Stimulated activated CD8-positive, alpha-beta memory T cell treated with anti-CD3 and anti-CD28 coated beads, Interleukin-4, amount 100 ng/mL, for 1 hour (primary cell): ENCODE data around the gene EXOC3L4.
"Not testable (repeated sequence)": the region's sequence is repeated elsewhere in the genome, so short reads cannot be mapped to it uniquely, and the experiment has no call there.

Experiments used
- DNase-seq, 2 donors: peaks; one replicate each; pipeline ENCODE4 v3.0.0-alpha.2; 2020; ENCODE audit warnings: low read depth in 2 of 2, low spot score in 1 of 2

EXOC3L4 gene

DNA sequence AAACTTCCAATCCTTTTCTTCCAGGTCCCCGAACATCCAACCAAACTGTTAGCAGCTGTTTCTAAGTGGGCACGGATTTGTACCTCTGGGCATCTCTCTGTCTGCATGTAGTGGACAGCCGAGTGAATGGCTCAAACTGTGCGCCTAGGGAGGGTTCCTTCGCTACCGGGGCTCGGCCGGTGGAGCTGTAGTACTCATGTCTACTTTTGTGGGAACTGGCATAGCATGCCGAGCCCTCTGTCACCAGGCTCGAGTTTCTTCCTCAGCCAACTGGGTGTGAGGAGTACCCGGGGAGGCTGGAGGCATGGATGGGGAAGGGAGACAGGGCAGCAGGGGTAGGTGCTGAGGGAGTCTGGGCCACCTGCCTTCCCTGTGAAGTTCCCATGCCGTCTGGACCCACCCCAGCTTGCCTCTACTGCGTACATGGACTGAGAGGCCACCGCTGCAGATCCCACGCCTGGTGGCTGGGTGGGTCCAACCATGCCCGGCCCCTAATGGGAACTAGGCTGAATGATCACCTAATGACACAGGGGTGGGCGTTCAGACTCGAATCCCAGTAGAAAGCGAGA is 51.7 kb downstream of the EXOC3L4 start:
- DNase-seq, result no peak

DNA sequence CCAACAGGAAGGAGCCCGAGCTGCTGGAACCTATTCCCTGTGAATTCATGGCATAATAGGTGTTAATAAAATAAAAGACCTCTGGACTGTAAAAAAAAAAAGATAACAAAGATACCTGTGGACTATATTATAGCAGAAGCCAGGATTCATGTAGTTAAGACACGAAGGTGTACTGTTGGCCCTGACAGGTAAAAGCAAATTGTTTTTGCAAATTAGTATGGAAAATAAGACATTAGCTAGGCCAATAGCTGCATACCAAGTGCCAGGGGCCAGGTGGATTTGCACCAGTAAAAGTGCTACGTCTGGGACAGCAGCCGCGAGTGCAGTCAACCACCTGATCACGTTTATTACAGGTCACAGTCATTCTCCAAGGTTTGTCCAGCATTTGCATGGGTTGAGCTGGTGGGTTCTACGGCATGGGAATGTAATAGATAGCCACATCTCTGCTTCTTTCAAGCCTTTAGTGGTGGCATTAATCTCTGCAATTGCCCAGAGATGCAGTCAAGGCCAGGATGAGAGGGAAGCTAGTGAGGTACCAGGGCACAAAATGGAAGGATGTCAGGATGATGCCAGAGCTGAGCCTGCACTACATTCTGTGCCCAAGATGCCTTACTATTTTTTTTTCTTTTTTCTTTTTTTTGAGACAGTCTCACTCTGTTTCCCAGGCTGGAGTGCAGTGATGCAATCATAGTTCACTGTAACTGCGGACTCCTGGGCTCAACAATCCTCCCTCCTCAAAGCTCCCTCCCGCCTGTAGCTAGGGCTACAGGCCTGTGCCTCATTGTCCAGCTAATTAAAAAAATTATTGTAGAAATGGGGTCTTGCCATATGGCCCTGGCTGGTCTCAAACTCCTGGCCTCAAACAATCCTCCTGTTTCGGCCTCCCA is 55.1 kb downstream of the EXOC3L4 start:
- no peak for DNase-seq

DNA sequence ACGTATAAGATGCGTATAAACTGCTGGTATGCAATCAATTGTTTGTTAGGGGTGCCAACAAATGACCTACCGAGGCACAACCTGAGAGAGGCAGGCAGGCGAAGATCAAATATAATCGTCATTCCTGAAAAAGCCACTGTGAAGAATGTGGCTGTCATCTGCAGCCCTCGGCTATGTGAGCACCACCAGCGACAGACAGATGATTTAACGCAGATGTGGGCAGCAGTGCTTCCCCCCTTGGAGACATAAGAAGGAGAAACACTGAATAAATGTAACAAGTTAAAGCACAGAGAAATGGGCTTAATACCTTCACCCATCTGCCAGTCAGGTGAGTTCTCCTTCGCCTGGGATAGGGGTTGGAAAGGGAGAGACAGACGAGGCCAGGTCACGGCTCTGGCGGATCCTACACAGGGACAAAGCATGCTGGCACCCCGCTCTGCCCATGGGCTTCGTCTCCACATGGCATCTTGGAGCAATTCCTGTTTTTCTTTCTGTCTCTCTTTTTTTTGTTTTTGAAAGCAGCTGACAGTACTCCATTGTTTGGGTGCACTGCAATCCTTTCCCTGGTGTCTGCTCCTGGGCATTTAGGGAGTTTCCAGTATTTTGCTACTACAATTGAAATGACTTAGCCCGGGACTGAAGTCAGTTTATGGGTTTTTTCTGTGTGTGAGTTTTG is 56.9 kb downstream of the EXOC3L4 start:
- DNase-seq, result no peak

DNA sequence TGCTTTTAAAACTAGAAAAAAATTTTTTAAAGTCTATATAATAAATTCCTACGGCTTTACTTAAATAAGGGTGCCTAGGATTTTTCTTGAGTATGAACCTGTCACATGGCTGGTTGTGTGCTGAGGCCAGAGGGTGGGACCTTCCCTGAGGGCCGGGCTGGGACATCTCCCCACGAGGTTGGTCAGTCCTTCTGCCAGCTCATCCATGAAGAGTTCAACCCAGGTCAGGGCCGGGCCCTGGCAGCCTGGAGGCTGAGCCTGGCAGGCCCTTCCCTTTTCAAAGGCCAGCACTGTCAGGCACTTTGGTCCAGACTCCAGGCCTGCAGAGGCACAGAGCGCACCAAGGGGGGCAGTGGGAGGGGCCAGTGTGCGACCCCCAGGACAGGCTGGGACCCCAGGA is 60.5 kb downstream of the EXOC3L4 start:
- DNase-seq, result no peak

- DNase-seq, result not testable (repeated sequence)
These were observed 60.9 kb downstream of the EXOC3L4 start for GRCh38 chr14:103155416-103155815.

DNA sequence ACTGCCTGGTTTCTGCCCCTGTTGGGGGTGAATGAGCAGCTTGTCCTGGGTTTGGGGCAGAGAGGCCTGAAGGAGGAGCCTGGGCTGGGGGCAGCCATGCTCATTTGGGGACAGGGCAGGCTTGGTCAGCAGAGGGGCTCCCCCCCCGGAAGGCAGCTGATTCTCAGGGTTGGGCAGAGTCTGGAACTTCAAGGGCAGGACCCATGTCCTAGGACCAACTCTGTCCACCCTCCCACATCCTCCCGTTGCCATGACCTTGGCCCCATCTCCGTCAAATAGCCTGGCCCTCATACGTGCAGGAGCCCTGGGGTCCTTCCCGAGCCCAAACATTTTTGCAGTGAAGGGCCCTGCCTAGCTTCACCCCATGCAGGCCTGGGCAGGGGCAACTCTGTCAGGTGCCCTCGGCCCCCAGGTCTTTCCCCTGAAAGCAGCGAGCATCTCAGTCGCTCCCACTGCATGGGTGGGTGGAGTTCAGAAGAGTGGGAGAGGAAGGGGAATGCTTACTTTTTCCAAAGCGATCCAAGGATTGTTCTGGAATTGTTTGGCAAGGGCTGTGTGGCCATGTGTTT is 61.4 kb downstream of the EXOC3L4 start:
- no peak for DNase-seq

GRCh38 chr14:103156651-103157378 is 62.3 kb downstream of the EXOC3L4 start:
- DNase-seq, result no peak

DNA sequence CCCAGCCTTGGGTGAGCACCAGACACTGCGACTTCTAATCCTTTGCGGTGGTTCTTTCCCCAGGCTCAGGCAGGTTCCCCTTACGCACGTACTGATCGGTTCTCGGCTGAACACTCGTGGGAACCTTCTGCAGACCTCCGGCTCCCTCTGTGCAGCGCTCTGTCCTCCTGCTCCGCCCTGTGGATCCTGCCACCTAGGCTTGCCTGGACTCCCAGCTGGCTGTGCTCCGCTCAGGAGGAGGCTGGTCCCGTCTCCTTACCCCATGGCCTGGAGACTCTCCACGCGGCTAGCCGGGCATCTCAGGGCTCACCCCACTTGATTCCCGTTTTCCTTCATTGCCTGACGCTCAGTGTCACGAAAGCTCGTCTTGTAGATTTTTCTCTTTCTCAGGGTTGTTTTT is 63.4 kb downstream of the EXOC3L4 start:
- DNase-seq, result no peak

DNA sequence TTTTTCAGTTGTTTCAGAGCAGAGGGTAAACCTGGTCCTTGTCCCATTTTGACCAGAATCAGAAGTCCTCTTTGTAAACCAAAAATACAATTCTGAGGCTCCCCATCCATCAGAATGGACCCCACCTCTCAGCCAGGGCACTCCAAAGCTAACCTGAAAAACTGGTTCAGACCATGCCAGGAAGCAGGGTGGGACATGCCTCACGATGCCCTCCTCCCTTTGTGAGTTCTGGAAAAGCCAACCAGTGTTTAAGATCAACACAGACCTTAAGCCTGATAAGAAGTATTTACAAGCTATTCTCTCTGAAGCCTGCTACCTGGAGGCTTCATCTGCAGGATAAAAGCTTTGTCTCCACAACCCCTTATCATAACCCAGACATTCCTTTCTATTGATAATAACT is 64.2 kb downstream of the EXOC3L4 start:
- DNase-seq, result no peak
